CMK (cell line): Measurements from ENCODE around the gene BTNL3.

Source experiments
- DNase-seq: peaks from one replicate; pipeline ENCODE4 v3.0.0-alpha.2; 2010; ENCODE audit warnings: low read depth

BTNL3 gene

GRCh38 chr5:181047921-181048320 lies 59.3 kb downstream of the BTNL3 start:
- DNase-seq, result no peak

- DNase-seq, result no peak
Measured at GRCh38 chr5:181050016-181050415, 61.4 kb downstream of the BTNL3 start.

GRCh38 chr5:181051841-181052671 lies 63.4 kb downstream of the BTNL3 start:
- DNase-seq, result no peak

GRCh38 chr5:181052672-181053487 lies 64.2 kb downstream of the BTNL3 start:
- DNase-seq, result peak; percentile 3

GRCh38 chr5:181053488-181054121 lies 65.0 kb downstream of the BTNL3 start:
- DNase-seq, result no peak

- no peak for DNase-seq
Measured at GRCh38 chr5:181054138-181054537, 65.5 kb downstream of the BTNL3 start.

GRCh38 chr5:181054871-181055459 lies 66.3 kb downstream of the BTNL3 start:
- peak; percentile 7 for DNase-seq
